ENCODE measurements around the gene ETNK1. TPM values are rescaled to one million over a fixed set of nuclear protein-coding genes. Genes with fewer than 3 reads are reported as not detected.
"Not testable (repeated sequence)": the region's sequence is repeated elsewhere in the genome, so short reads cannot be mapped to it uniquely, and the experiment has no call there.

Gene ETNK1
- total and polyA plus RNA-seq, 7 donors, result 18.6 to 49.5 (median 28.8) TPM

GRCh38 chr12:22578328-22578727 is 46.6 kb upstream of the ETNK1 start:
- intact Hi-C loops (cut with DNase I), result no loop called here
- Histone ChIP-seq H3K4me3 (no peak overlapping the region), H3K27me3 (no peaks in the 10 kb centered on the region), H3K9me3 (no peaks in the 10 kb centered on the region), H3K27ac (no peak overlapping the region), H3K36me3 (no peaks in the 10 kb centered on the region), H3K4me1 (no peaks in the 10 kb centered on the region)
- TF ChIP-seq EP300 (IDR thresholded peaks at IDR 0.05) (no peak), POLR2A (IDR thresholded peaks at IDR 0.05) (no peak), POLR2AphosphoS5 (IDR thresholded peaks at IDR 0.05) (no peak)
- TF ChIP-seq, protein P1, sequence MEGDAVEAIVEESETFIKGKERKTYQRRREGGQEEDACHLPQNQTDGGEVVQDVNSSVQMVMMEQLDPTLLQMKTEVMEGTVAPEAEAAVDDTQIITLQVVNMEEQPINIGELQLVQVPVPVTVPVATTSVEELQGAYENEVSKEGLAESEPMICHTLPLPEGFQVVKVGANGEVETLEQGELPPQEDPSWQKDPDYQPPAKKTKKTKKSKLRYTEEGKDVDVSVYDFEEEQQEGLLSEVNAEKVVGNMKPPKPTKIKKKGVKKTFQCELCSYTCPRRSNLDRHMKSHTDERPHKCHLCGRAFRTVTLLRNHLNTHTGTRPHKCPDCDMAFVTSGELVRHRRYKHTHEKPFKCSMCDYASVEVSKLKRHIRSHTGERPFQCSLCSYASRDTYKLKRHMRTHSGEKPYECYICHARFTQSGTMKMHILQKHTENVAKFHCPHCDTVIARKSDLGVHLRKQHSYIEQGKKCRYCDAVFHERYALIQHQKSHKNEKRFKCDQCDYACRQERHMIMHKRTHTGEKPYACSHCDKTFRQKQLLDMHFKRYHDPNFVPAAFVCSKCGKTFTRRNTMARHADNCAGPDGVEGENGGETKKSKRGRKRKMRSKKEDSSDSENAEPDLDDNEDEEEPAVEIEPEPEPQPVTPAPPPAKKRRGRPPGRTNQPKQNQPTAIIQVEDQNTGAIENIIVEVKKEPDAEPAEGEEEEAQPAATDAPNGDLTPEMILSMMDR (IDR thresholded peaks at IDR 0.05), result no peak
- 97% methylated on average over 3 of the region's 3 CpGs for WGBS, 2 donors
- DNase-seq, result no peak

DNA sequence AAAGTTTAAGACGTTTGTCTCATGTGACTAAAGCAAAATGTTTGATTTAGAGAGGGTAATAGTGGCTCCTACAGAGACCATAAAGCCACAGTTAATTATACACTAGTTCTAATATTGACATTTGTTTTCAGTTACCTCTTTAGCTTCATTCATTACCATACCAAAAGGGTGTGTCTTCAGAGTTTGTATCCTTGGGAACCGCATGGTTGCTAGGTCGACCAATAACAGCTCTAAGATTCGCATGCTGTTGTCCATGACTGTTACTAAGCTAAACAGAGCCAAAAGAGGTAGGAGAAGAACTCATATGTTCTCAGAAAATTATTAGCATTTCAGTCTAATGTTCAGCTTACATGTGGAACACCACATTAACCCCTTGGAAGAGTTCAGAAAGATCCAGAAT is 36.2 kb upstream of the ETNK1 start:
- Histone ChIP-seq H3K4me1 (no peaks in the 10 kb centered on the region), H3K27ac (no peak overlapping the region), H3K9me3 (no peaks in the 10 kb centered on the region), H3K4me3 (no peak overlapping the region), H3K36me3 (no peaks in the 10 kb centered on the region), H3K27me3 (no peaks in the 10 kb centered on the region)
- DNase-seq, result no peak
- no peak for TF ChIP-seq POLR2A (IDR thresholded peaks at IDR 0.05)
- no peak for TF ChIP-seq POLR2AphosphoS5 (IDR thresholded peaks at IDR 0.05)
- no peak for TF ChIP-seq EP300 (IDR thresholded peaks at IDR 0.05)
- TF ChIP-seq, protein P1 (IDR thresholded peaks at IDR 0.05), result no peak
- intact Hi-C loops (cut with DNase I), result no loop called here
- WGBS, 2 donors, result 12 to 56% methylated on average over 4 of the region's 4 CpGs

- intact Hi-C loops (cut with DNase I), result no loop called here
- Histone ChIP-seq H3K27ac (no peak overlapping the region), H3K36me3 (no peaks in the 10 kb centered on the region), H3K4me1 (no peaks in the 10 kb centered on the region), H3K4me3 (no peak overlapping the region), H3K9me3 (no peaks in the 10 kb centered on the region), H3K27me3 (no peaks in the 10 kb centered on the region)
- no peak for TF ChIP-seq POLR2A (IDR thresholded peaks at IDR 0.05)
- TF ChIP-seq EP300 (IDR thresholded peaks at IDR 0.05), result no peak
- TF ChIP-seq POLR2AphosphoS5 (IDR thresholded peaks at IDR 0.05), result no peak
- TF ChIP-seq, protein P1 (IDR thresholded peaks at IDR 0.05), result no peak
- no peak for DNase-seq
Measured at GRCh38 chr12:22593864-22594263, 31.1 kb upstream of the ETNK1 start.

- H3K27ac ChIP-seq; DNase-seq; intact Hi-C loops (cut with DNase I); H3K9me3 ChIP-seq; H3K27me3 ChIP-seq; H3K4me1 ChIP-seq; H3K36me3 ChIP-seq; H3K4me3 ChIP-seq: not testable (repeated sequence)
- WGBS, 2 donors, result 92 to 94% methylated on average over 6 of the region's 6 CpGs
Measured at GRCh38 chr12:22597539-22597938, 27.4 kb upstream of the ETNK1 start.

GRCh38 chr12:22598141-22598762 is 26.7 kb upstream of the ETNK1 start:
- Histone ChIP-seq H3K9me3 (no peaks in the 10 kb centered on the region), H3K36me3 (no peaks in the 10 kb centered on the region), H3K4me3 (no peak overlapping the region), H3K27ac (no peak overlapping the region), H3K4me1 (no peaks in the 10 kb centered on the region), H3K27me3 (no peaks in the 10 kb centered on the region)
- DNase-seq, result no peak
- intact Hi-C loops (cut with DNase I), result no loop called here
- TF ChIP-seq EP300 (IDR thresholded peaks at IDR 0.05) (no peak), POLR2AphosphoS5 (IDR thresholded peaks at IDR 0.05) (no peak), POLR2A (IDR thresholded peaks at IDR 0.05) (no peak)
- TF ChIP-seq, protein P1 (IDR thresholded peaks at IDR 0.05), result no peak
- 2 to 41% methylated on average over 2 of the region's 2 CpGs for WGBS, 2 donors

All from sigmoid colon (tissue), 7 donors.